Breast epithelium (tissue), 4 donors: ENCODE data around the gene CADM2. TPM values are rescaled to one million over a fixed set of nuclear protein-coding genes. Genes with fewer than 3 reads are reported as not detected.
"Not testable (repeated sequence)": the region's sequence is repeated elsewhere in the genome, so short reads cannot be mapped to it uniquely, and the experiment has no call there.

Experiments
- DNase-seq, 2 donors: peaks; one replicate each; pipeline ENCODE4 v3.0.0-alpha.2; 2019; ENCODE audit warnings: low spot score in 2 of 2
- H3K27ac ChIP-seq, 2 donors: fragments of 200-600 bp; sonication (generic) in 1 of 2; one replicate each; pipeline ENCODE4 v1.5.1; 2016 to 2019; ENCODE audit warnings: mild to moderate bottlenecking in 1 of 2
- H3K27me3 ChIP-seq, 2 donors: fragments of 200-600 bp; sonication (generic) in 1 of 2; one replicate each; pipeline versions ENCODE4 v1.5.1 to v1.6.0; 2017 to 2019; ENCODE audit warnings: control low read depth in 1 of 2, mild to moderate bottlenecking in 1 of 2
- H3K36me3 ChIP-seq: fragments of 200-600 bp; one replicate; pipeline ENCODE4 v1.5.1; 2019
- H3K4me1 ChIP-seq, 2 donors: fragments of 200-600 bp; sonication (generic); one replicate each; pipeline ENCODE4 v1.5.1; 2016 to 2019; ENCODE audit warnings: control low read depth in 1 of 2
- H3K4me3 ChIP-seq, 3 donors: fragments of 200-600 bp; sonication (generic); 1 replicate in 2 of 3; 2 replicates in 1 of 3; pipeline ENCODE4 v1.5.1; 2016 to 2019; ENCODE audit warnings: mild to moderate bottlenecking in 3 of 3, moderate library complexity in 2 of 3
- H3K9me3 ChIP-seq, 2 donors: fragments of 200-600 bp; sonication (generic) in 1 of 2; one replicate each; pipeline ENCODE4 v1.5.1; 2016 to 2019; ENCODE audit warnings: control low read depth in 1 of 2
- CTCF ChIP-seq, 3 donors: fragments of 450-650 bp; IDR thresholded peaks; one replicate each; pipeline ENCODE4 v1.5.1; 2016 to 2017; ENCODE audit warnings: antibody characterized with exemption in 3 of 3, mild to moderate bottlenecking in 3 of 3, moderate library complexity in 3 of 3
- POLR2A ChIP-seq: fragments of 450-650 bp; IDR thresholded peaks from one replicate; pipeline ENCODE4 v1.6.1; 2016; ENCODE audit warnings: antibody characterized with exemption, mild to moderate bottlenecking, moderate library complexity
- POLR2AphosphoS5 ChIP-seq, 3 donors: sonication (generic); formaldehyde crosslinking; IDR thresholded peaks; one replicate each; pipeline ENCODE4 v1.6.1; 2017; ENCODE audit warnings: antibody characterized with exemption in 3 of 3
- intact Hi-C: fragments of 100-400 bp; cut with DNase I; formaldehyde crosslinking; loops from one replicate; pipeline ENCODE4 v1.15.1; 2023; ENCODE audit warnings: low total_unique reads
- total RNA-seq, 3 donors: library from RNA; depleted of rRNA; stranded (reverse); fragments of >200 nt; gene quantifications; one replicate each; pipeline ENCODE4 v1.1.0, GENCODE V29; 2016

CADM2 gene
- total RNA-seq, 3 donors from 2014 or later = 2.3 to 7.4 (median 6.9) TPM

DNA sequence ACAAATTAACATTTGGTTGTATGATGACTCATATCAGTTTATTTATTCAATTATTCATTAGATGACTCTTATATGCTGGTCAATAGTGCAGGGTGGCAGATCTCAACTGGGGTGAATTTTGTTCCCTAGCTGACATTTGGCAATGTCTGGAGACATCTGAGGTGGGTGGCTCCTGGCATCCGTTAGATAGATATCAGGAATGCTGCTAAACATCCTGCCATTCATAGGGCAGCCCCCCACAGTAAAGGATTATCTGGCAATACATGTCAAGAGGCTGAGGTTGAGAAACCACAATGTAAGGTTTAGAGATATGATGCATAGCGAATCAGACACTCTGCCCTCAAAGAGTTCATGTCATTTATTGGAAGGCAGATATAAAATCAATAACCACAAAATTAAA is 719.9 kb downstream of the CADM2 start:
- no peak for TF ChIP-seq CTCF (IDR thresholded peaks at IDR 0.05)
- TF ChIP-seq POLR2A = no peak
- no peak for TF ChIP-seq POLR2AphosphoS5 (IDR thresholded peaks at IDR 0.05)
- DNase-seq = no peak
- Histone ChIP-seq H3K4me3 (no peak overlapping the region), H3K27ac (no peak overlapping the region), H3K4me1 (no peaks in the 10 kb centered on the region), H3K27me3 (no peaks in the 10 kb centered on the region), H3K9me3 (no peaks in the 10 kb centered on the region), H3K36me3 (no peaks in the 10 kb centered on the region)
- intact Hi-C loops = no loop called here

DNA sequence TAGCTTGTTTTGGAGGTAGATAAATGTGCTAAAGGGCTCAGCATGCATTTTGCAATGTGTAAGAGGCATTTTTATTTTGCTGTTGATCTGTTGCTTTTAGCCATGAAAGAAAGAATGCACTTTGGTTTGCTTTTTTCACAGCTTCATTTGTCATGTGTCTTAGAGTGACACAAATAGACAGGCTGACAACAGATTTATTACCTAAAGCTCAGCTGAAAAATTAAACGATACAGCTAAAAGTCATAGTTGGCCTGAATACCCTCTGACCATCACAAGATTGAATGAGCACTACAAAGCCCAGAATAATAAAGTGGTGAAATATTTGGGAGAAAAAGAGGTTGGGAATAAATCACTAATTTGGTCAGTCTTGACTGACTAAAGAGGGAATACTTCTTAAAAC is 723.1 kb downstream of the CADM2 start:
- no peak for TF ChIP-seq CTCF (IDR thresholded peaks at IDR 0.05)
- no peak for TF ChIP-seq POLR2A
- no peak for TF ChIP-seq POLR2AphosphoS5 (IDR thresholded peaks at IDR 0.05)
- H3K9me3 ChIP-seq = no peaks in the 10 kb centered on the region
- no peak for DNase-seq
- no peak overlapping the region for H3K4me3 ChIP-seq
- no peaks in the 10 kb centered on the region for H3K36me3 ChIP-seq
- no peak overlapping the region for H3K27ac ChIP-seq
- H3K4me1 ChIP-seq = no peaks in the 10 kb centered on the region
- intact Hi-C loops = no loop called here
- H3K27me3 ChIP-seq = no peaks in the 10 kb centered on the region

- H3K4me3 ChIP-seq = no peak overlapping the region
- no peak overlapping the region for H3K27ac ChIP-seq
- H3K9me3 ChIP-seq = no peaks in the 10 kb centered on the region
- intact Hi-C loops = no loop called here
- DNase-seq = no peak
- TF ChIP-seq POLR2A = no peak
- no peak for TF ChIP-seq CTCF (IDR thresholded peaks at IDR 0.05)
- no peaks in the 10 kb centered on the region for H3K4me1 ChIP-seq
- H3K27me3 ChIP-seq = no peaks in the 10 kb centered on the region
- H3K36me3 ChIP-seq = no peaks in the 10 kb centered on the region
These were observed 732.4 kb downstream of the CADM2 start for GRCh38 chr3:85691196-85691595.

GRCh38 chr3:85697156-85697555 is 738.4 kb downstream of the CADM2 start:
- DNase-seq = no peak
- H3K9me3 ChIP-seq = peaks cover 12 to 14% of the 10 kb centered on the region in 2 donors
- no peaks in the 10 kb centered on the region for H3K36me3 ChIP-seq
- no peak overlapping the region for H3K4me3 ChIP-seq
- H3K4me1 ChIP-seq = no peaks in the 10 kb centered on the region
- intact Hi-C loops = no loop called here
- no peak overlapping the region for H3K27ac ChIP-seq
- H3K27me3 ChIP-seq = no peaks in the 10 kb centered on the region
- TF ChIP-seq POLR2A (no peak), POLR2AphosphoS5 (IDR thresholded peaks at IDR 0.05) (no peak)

DNA sequence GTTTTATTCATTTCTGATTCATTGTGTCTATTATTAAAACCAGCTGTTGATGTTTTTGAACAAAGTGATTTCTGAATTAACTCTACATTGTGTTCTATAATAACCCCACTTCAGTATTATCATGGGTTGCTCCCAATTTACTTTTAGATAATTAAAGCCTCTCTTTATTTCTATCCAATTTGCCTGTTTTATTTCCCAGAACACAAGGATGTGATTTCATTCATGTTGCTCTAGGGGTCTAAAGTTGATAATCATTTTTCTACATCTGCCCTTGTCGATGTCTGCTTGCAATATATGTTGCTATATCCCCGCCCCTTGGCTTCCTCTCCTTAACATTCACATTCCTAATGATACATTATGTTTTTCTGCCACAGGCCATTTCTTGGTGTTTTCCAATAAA is 747.3 kb downstream of the CADM2 start:
- no peak for DNase-seq
- H3K36me3 ChIP-seq = no peaks in the 10 kb centered on the region

GRCh38 chr3:85708325-85708724 is 749.5 kb downstream of the CADM2 start:
- H3K9me3 ChIP-seq, DNase-seq, intact Hi-C loops, H3K4me3 ChIP-seq, H3K27me3 ChIP-seq, H3K27ac ChIP-seq, H3K4me1 ChIP-seq, H3K36me3 ChIP-seq: not testable (repeated sequence)

More for the DNA sequence above, 747.3 kb downstream of the CADM2 start:
- no peak overlapping the region for H3K27ac ChIP-seq
- no peak overlapping the region for H3K4me3 ChIP-seq
- H3K27me3 ChIP-seq = no peaks in the 10 kb centered on the region
- TF ChIP-seq CTCF (IDR thresholded peaks at IDR 0.05) (no peak), POLR2AphosphoS5 (IDR thresholded peaks at IDR 0.05) (no peak), POLR2A (no peak)
- peaks cover 0 to 3% of the 10 kb centered on the region in 2 donors for H3K9me3 ChIP-seq
- intact Hi-C loops = no loop called here
- no peaks in the 10 kb centered on the region for H3K4me1 ChIP-seq
